HG02884 (cell line): ENCODE results near the gene MEX3D.

Experiments used
- ATAC-seq: cut with Tn5 transposase; IDR thresholded peaks from one replicate; pipeline ENCODE4 v1.9.1; 2021; ENCODE audit warnings: mild to moderate bottlenecking, moderate library complexity; ENCODE audit not compliant: unreplicated experiment

Gene MEX3D

DNA sequence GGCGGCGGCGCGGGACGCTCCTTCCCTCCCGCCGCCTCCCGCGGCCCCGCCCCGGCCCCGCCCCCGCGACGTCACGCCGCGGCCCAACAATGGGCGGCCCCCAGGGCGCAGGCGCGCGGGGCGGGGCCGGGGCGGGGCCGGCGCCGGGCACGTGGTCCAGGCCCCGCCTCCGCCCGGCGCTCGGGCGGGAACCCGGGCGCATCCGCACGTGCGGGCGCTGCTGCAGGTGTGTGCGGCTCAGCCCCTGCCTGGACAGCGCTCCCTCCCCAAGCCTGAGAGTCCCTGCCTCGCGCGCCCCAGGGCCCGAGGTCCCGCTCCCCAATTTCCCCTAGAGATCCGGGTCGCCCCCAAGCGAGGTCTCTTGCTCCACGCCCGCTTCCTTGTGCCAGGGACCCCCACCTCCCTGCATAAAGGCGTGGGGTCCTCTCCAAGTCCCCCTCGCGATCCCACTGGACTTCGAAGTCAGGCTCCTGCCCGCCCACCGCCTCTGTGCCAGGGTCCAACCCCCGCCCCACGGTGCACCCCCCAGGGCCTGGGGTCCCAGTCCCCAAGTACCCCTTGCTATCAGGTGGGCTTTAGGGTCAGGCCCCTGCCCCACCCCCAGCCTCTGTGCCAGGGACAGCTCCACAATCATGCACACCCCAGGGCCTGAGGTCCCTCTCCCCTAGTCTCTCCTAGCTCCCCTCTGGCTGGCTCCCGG is at the start of gene MEX3D:
MEX3D (minus strand) TSS at position 6 of the 700 bp plus-strand sequence. CDS start 267 bp downstream, outside the sequence.
- no peak for ATAC-seq

DNA sequence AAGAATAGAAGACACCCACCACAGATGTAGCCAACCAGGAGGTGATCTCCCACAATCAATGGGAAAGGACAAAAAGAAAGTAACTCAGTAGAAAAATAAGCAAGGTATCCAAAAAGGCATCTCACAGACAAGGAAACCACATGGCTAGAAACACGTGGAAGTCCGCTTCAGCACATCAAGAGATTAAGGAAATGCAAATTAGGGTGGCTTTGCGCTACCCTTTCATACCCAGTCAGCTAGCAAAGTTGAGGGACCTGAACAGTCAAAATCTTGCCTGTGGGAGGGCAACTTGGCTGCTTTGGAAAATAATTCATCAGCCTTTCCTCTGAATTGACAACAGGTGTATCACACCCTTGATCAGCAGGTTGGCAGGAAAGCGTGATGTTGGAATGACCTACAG is 48.8 kb upstream of the MEX3D start:
- ATAC-seq, result no peak

DNA sequence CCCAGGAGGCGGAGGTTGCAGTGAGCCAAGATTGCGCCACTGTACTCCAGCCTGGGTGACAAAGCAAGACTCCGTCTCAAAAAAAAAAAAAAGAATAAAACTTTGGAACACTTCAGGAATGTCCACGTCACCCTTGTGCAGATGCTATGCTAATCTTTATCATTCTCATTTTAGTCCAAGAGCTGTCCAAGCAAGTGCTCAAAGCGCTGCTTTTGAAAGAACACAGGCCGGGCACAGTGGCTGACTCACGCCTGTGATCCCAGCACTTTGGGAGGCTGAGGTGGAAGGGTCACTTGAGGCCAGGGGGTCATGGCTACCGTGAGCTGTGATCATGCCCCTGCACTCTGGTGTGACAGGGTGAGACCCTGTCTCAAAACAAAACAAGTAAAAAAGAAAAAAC is 48.3 kb upstream of the MEX3D start:
- ATAC-seq, result no peak

DNA sequence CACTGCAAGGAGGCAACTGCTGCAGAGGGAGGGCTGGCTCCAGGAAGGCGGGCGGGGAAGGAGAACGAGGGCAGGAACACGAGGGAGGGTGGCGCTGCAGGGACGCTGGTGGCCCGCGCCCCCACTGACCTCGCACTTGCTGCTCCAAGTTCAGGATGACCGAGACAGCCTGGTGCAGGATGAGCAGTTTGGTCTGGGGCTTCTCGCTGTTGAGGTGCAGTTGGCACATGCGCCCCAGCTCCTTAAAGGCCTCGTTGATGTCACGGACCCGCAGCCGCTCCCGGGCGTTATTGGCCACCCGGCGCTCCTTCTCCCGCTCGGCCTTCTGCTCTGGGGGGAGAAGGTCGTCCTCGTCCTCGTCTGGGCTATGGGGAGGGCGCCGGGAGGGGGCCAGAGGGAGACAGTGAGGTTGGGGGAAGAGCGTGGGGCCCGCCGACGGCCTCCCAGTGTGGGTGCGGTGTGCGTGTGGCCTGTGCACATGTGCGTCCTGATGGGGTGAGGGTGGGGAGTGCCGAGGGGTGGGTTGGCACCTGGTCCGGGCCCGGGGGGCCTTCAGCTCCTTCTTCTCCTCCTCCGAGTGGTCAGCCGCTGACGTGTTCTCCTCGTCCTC is 47.1 kb upstream of the MEX3D start:
- ATAC-seq, result no peak

DNA sequence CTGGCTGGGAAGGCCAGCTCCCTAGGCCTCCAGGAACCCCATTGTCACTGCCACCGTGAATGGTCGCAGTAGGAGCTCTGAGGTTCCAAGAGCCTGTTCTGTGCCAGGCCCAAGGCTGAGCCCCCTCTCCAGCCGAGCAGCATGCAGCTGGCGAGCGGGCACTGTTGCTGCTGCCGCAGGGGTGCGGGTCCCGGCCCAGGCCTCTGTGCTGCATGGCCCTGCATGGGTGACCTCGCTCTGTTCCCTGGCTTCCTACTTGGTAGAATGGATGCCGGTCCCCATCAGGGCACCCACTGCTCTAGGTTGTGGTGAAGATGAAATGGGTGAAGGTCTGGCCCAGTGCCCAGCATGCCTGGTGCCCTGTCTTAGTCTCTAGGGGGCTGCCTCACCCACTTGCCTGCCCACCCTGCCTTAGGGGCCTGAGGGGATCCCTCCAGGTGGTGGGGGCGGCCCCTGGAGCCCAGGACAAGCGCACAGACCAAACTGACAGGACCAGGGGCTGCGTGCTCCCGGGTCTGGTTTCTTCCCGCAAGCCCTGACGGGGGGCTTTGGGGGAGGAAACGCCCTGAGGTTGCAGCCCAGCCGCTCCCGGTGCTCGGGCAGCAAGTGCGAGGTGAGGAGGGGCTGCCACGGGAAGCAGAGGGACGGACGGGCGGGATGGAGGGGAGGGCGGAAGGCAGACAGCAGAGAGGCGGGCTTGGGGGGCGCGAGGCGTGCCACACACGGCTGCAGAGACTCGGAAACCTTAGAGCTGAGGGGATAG is 45.9 kb upstream of the MEX3D start:
- ATAC-seq, result no peak

DNA sequence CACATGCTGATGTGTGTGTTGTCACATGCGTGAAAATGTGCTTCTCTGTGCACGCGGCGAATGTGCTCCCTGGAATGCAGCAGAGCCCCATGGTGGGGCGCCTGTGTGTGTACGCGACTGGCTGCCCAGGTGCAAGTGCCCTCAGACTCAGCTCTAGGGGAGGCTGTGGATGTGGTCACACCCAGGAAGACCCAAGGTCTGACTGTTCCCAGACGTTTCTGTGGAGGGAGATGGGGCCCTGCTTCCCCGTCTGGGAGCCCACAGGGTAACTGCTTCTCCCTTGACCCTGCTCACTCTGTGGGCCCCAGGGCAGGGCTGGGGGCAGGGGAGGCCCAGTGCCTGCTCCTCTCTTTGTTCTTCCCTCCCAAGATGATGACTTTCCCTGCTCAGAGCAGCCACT is 45.0 kb upstream of the MEX3D start:
- ATAC-seq, result no peak

DNA sequence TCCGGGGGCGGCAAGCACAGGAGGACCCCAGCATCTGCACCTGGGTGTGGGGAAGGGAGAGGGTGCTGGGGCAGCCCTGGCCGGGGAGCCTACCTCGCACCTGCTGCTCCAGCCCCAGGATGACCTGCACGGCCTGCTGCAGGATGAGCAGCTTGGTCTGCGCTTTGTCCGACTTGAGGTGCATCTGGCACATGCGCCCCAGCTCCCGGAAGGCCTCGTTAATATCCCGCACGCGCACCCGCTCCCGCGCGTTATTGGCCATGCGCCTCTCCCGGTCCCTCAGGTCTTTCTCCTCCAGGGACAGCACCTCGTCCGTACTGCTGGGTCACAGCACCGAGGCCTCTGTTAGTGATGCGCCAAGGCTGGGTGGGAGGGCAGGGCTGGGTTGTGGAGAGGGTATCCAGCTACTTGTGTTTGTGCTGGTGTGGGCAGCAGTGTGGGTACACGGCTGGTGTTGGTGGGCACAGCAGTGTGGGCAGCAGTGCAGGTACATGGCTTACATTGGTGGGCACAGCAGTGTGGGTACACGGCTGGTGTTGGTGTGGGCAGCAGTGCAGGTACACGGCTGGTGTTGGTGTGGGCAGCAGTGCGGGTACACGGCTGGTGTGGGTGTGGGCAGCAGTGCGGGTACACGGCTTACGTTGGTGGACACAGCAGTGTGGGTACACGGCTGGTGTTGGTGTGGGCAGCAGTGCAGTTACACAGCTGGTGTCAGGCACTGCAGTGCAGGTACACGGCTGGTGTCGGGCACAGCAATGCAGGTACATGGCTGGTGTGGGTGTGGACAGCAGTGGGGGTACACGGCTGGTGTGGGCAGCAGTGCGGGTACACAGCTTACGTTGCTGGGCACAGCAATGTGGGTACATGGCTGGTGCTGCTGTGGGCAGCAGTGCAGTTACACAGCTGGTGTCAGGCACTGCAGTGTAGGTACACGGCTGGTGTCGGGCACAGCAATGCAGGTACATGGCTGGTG is 44.3 kb upstream of the MEX3D start:
- no peak for ATAC-seq

DNA sequence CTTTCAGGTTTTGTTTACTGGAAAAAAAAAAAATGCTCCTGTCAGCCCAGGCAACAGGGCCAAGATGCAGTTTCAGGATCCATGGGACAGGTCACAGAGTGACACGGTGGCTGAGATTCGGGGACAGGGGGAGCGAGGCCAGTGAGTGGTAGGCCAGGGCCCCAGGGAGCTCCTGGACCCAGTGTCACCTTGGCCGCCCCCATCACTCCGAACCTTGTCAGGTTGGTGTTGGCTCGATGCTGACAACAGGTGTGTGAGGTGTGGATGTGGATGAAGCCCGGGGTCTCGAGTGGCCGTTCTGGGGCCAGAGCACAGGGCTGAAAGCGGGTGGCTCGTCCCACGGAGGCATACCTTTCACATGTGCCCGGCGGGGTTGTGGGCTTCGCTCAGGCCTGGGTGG is 43.2 kb upstream of the MEX3D start:
- ATAC-seq, result no peak

DNA sequence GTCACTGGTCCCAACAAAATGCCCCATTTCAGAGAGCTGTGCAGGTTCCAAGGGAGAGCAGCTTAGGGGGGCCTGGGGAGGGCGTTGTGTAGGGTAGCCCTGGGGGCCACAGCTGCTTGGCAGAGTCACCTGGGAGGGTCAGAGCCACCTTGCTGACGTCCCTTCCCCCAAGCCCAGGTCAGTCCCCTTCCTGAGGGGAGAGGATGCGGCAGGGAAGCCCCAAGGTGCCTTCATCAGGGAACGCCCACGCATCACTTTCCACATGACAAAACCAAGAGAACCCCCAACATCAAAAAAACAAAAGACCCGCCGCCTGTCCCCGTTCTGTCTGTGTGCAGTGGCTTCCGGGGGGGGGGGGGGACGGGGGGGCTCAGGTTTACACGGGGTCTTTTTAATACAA is 42.5 kb upstream of the MEX3D start:
- ATAC-seq, result no peak

DNA sequence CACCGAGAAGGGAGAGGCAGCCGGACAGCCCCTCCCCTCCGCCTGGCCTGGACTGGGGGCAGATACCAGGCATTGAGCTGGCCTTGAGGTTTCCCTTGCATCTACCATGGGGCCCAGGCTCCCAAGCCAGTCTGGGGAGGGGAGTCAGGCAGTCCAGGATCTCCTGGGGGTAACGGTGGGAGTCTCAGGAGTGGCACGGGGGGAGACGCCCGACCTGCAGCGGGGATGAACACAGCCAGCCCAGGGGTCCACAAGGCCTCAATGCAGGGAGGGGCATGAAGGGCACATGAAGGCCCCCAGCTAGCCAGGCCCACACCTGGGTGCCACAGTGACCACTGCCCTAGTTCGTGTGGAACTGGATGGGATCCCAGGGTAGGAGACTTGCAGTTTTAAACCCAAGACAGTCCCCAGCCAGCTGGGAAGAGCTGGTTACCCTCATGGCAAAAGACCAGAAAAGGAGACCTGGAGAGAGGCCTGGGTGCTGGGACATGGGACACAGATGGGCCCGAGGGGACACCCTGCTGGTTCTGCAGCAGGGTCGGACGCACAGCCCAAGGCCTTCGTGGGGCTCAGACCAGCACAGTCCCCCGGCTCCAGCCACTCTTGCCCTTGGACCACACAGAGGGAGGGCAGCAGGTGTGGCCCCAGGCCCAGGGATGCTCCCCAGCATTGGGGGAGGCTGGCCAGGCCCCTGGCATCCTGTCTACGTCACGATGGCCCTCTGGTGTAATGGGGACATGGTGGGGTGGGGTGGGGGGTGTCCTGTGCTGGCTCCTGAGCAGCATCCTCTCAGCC is 41.8 kb upstream of the MEX3D start:
- ATAC-seq, result no peak

DNA sequence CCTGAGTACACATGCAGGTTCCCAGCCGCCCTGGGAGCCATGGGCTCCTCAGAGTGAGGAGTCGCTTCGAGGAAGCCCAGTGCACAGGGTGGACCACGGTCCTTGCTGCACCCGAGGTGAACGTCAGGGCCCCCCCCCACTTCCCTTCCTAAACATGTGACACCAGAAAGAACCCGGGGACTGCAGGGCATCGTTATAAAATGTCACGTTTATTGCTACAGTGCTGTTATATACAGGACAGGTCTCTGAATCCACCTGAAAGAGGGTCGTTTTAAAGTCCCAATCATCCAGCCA is 40.9 kb upstream of the MEX3D start:
- no peak for ATAC-seq

DNA sequence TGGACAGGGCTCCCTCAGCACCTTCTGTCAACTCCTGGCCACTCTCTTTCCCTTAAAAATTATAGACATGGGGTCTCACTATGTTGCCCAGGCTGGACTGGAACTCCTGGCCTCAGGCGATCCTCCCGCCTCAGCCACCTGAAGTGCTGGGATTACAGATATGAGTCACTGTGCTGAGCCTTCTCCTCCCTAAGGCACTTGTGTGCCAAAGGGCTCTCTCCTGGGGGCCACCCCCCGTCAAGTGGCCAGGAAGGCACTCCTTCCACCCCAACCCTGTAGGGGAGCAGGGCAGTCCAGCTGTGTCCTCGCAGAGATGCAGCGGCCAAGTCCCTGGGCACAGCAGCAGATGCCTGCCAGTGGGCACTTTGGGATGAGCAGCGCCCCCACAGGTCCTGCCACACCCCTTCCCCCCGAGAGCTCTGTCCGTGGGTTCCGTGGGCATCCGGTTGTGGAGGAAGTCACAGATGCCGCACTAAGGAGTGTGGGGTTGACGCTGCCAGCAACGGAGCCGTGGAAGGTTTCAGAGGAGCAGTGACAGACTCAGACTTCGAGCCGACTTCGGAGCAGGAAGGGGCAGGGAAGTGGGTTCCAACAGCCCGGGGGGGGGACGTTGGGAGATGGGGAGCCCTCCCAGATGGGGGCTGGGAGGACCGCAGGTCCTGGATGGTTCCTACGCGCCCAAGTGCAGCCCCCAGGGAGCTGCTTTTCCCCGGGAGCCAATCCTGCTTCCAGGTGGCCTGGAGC is 40.4 kb upstream of the MEX3D start:
- no peak for ATAC-seq

DNA sequence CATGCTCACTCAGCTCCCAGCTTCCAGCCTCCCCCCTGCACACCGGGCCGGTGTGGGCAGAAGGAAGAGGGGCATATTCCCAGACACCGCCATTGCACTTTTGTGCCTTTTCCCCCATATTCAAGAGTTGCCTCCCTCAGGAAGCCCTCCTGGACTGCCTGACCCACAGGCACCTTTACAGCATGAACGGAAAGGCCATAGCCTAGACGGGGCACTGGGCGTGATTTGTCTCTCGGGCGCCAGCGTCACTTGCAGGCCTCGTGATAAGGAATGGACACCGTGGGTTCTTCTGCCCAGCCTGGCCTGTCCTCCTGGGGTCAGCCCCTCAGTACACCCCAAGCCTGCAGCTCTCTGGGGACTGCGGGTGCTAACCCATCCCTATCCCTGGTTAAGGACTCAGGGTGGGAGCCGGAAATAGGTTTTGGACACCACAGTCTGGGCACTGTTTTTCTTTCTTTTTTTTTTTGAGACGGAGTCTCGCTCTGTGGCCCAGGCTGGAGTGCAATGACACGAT is 38.1 kb upstream of the MEX3D start:
- no peak for ATAC-seq

DNA sequence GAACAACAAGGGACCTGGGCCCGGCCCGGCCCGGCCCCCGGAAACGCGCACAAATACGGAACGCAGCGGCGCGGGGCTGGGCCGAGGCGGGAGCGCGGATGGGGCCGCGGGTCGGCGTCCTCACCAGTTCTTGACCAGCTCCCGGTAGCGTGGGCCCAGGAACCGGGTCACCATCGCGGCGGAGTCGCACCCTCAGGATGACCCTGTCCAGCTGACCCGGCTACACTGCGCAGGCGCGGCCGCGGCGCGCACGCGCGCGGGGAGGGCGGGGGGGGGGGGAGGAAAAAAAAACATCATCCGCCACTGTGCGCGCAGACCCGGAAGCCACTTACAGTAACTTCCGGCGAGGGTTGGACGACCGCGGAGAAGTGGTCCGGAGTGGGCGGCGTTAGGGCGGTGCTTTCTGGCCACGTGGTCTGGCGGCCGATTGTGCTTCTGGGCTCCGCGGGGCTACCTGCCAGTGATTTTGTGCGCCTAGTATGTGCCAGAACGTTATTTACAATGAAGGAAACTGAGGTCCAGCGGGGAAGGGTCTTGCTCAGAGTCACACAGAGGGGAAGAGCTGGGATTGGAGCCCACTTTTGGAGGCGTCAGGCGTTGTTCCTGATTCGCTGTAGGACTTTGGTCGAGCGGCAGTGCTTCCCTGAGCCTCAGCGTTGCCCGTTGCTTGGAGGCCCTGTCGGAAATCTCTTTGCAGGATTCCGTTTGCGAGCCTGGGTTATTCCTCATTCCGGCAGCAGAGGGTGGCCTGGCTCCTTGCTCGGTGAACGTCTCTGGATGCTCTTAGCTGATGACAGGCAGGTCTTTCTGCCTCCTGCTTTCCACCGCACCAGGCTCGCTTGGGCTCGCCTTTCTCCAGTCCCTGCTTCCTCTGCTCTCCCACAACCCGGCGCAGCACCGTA is 37.4 kb upstream of the MEX3D start, which contains the start of gene UQCR11:
UQCR11 (minus strand) TSS at position 227 of the 902 bp plus-strand sequence; CDS start at position 174, 53 bp downstream.
- peak; percentile 68 for ATAC-seq

DNA sequence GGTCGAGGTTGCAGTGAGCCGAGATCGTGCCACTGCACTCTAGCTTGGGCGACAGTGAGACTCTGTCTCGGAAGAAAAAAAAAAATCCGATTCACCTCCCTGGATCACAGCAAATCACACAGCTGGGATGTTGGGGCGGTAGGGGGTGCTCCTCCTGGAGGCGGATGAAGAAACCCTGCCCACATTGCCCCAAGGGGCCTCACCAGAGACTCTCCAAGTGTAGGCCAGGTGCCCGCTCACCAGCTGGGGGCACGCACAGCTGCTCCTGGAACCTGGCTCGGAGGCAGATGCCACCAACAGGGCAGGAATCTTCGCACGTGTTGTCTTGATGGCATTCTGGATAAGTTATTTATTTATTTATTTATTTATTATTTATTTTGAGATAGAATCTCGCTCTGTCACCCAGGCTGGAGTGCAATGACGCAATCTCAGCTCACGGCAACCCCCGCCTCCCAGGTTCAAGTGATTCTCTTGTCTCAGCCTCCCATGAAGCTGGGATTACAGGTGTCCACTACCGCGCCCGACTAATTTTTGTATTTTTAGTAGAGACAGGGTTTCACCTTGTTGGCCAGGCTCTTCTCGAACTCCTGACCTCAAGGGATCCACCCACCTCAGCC is 34.1 kb upstream of the MEX3D start:
- no peak for ATAC-seq

DNA sequence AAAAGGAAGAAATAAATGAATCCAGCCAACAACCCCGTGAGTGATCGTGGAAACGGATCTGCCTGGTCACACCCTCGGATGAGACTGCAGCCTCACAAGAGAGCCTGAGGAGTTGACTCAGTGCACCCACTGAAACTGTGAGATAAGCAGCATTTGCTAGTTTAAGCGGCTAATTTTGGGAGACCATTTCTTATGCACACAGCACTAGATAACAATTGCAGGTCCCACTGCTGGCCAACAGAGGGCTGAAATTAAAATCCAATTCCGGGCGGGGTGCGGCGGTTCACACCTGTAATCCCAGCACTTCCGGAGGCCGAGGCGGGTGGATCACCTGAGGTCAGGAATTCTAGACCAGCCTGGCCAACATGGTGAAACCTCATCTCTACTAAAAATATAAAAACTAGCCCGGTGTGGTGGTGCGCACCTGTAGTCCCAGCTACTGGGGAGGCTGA is 33.5 kb upstream of the MEX3D start:
- ATAC-seq, result no peak

DNA sequence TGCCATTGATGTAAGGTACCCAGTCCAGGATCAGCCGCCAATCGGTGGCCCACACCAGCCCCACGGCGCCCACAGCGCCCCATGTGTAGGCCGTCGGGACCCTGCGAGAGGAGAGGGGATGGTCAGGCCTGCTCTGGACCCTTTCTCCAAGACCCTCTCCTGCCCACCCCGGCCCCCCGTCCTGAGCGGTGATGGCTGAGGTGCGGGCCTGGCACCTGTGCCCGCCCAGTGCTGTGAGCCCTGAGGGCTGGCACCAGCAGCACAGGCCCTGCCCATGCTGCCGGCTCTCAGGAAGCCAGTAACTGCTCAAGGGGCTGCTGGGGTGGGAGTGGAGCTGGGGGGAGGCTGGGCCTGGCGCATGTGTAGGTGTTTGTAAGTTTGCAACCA is 31.3 kb upstream of the MEX3D start:
- no peak for ATAC-seq
